ENCODE results near the gene ZMPSTE24. TPM values are rescaled to one million over a fixed set of nuclear protein-coding genes. Genes with fewer than 3 reads are reported as not detected.

The ZMPSTE24 gene
- total and polyA plus RNA-seq, 2 of the 4 experiments (the other 2 are of a cell fraction), result 21.0 to 28.9 TPM

DNA sequence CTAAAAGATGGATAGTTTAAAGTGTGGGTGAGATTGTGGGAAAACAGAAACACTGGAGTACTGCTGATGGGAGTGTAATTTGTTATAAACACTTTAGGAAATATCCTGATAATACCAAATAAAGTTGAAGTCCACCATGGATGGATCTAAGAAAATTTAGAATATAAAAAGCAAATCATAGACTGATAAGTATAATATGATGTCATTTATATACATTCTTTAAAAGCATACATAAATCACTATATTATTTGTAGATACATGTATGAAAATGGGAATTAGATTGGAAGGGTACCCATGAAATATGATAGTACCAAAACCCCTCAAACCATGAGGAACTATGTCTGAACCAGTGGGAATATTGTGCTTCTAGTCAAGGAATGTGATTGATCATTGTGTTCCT lies 7.9 kb downstream of the ZMPSTE24 start:
- Histone ChIP-seq H3K36me3 (ENCODE audit: control insufficient read depth, insufficient read depth, low read length) (peaks cover 24% of the 10 kb centered on the region), H2BK5ac (ENCODE audit: low read depth, low read length, poor library complexity, severe bottlenecking) (no peak overlapping the region), H3K27ac (ENCODE audit: insufficient read depth, low read length) (no peak overlapping the region), H3K18ac (ENCODE audit: low read depth, low read length) (no peak overlapping the region), H3K9me1 (ENCODE audit: insufficient read depth, low read length) (peaks cover 14% of the 10 kb centered on the region), H2AK9ac (replicated peaks; ENCODE audit: low read depth, low read length, poor library complexity) (no peak overlapping the region), H2AFZ (replicated peaks; ENCODE audit: low read length, poor library complexity) (no peak overlapping the region), H3K9me3 (ENCODE audit: control insufficient read depth, insufficient read depth, low read length) (no peaks in the 10 kb centered on the region), H3K4me3 (ENCODE audit: insufficient read depth, low read depth, low read length) (no peak overlapping the region), H3K56ac (ENCODE audit: extremely low read depth, insufficient read depth, low read length) (no peak overlapping the region), H3K23ac (ENCODE audit: low read depth, low read length) (peak overlapping the region; percentile 51; the same call in 1 of the 2 replicates), H4K5ac (ENCODE audit: low read depth, low read length) (no peak overlapping the region; the same call in 1 of the 2 replicates), H3K27me3 (ENCODE audit: control insufficient read depth, insufficient read depth, low read length) (no peaks in the 10 kb centered on the region), H4K91ac (ENCODE audit: insufficient read depth, low read depth, low read length) (no peak overlapping the region), H3K14ac (replicated peaks; ENCODE audit: low read depth, low read length) (no peak overlapping the region), H3K79me1 (ENCODE audit: low read depth in 1 of 2, low read length in 2 of 2) (peaks cover 28 to 63% of the 10 kb centered on the region in 2 experiments), H4K8ac (ENCODE audit: low read depth in 2 of 2, low read length in 2 of 2) (no peak overlapping the region), H3K4me2 (ENCODE audit: low read depth, low read length) (no peak overlapping the region), H2AK5ac (ENCODE audit: low read depth, low read length) (no peak overlapping the region), H4K20me1 (ENCODE audit: insufficient read depth, low read length) (peaks cover 9% of the 10 kb centered on the region), H2BK15ac (ENCODE audit: low read depth, low read length) (no peak overlapping the region), H3K9ac (ENCODE audit: low read depth, low read length) (no peak overlapping the region), H3K4me1 (ENCODE audit: control insufficient read depth, insufficient read depth, low read length) (peaks cover 7% of the 10 kb centered on the region), H2BK20ac (ENCODE audit: low read depth, low read length) (no peak overlapping the region), H3K4ac (ENCODE audit: low read depth, low read length) (no peak overlapping the region), H2BK120ac (ENCODE audit: low read depth, low read length) (no peak overlapping the region)
- in situ Hi-C loops (cut with MboI; ENCODE audit: low sequenced_read_pairs), result no loop called here
- no peak for ATAC-seq (ENCODE audit: low read depth)
- POLR2A ChIA-PET (ENCODE audit: unreplicated experiment), result no interaction called here
- no peak for DNase-seq
- dilution Hi-C loops (cut with HindIII; ENCODE audit: low sequenced_read_pairs, unreplicated experiment), result no loop called here
- CTCF ChIA-PET, result interaction anchor here (0.6 kb wide), 2 partner anchors 28 to 174 kb away, joined by 3 to 6 read pairs; no protein-coding TSS in a partner anchor
- no peak for TF ChIP-seq FOS (IDR thresholded peaks at IDR 0.05; ENCODE audit: low read depth, low read length)
- no peak for TF ChIP-seq MAZ (IDR thresholded peaks at IDR 0.05; ENCODE audit: borderline replicate concordance, low read depth, low read length)
- no peak for TF ChIP-seq CHD1 (IDR thresholded peaks at IDR 0.05; ENCODE audit: low read depth, low read length)
- no peak for TF ChIP-seq CEBPB (IDR thresholded peaks at IDR 0.05; ENCODE audit: low read depth, low read length)
- no peak for TF ChIP-seq POLR2A (IDR thresholded peaks at IDR 0.05; ENCODE audit: low read depth, low read length)
- TF ChIP-seq, protein P1, sequence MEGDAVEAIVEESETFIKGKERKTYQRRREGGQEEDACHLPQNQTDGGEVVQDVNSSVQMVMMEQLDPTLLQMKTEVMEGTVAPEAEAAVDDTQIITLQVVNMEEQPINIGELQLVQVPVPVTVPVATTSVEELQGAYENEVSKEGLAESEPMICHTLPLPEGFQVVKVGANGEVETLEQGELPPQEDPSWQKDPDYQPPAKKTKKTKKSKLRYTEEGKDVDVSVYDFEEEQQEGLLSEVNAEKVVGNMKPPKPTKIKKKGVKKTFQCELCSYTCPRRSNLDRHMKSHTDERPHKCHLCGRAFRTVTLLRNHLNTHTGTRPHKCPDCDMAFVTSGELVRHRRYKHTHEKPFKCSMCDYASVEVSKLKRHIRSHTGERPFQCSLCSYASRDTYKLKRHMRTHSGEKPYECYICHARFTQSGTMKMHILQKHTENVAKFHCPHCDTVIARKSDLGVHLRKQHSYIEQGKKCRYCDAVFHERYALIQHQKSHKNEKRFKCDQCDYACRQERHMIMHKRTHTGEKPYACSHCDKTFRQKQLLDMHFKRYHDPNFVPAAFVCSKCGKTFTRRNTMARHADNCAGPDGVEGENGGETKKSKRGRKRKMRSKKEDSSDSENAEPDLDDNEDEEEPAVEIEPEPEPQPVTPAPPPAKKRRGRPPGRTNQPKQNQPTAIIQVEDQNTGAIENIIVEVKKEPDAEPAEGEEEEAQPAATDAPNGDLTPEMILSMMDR (conservative IDR thresholded peaks at IDR 0.05; ENCODE audit: low read depth, low read length), result no peak
- TF ChIP-seq NFE2L2 (IDR thresholded peaks at IDR 0.05; ENCODE audit: low read depth, low read length), result no peak
- TF ChIP-seq MXI1 (IDR thresholded peaks at IDR 0.05; ENCODE audit: borderline replicate concordance, low read depth, low read length), result no peak
- TF ChIP-seq SMC3 (IDR thresholded peaks at IDR 0.05; ENCODE audit: low read depth, low read length), result no peak
- intact Hi-C loops (cut with micrococcal nuclease), result no loop called here
- no TSS peak for BruUV-seq (replicated peaks)
